Measurements from ENCODE around the gene NECTIN4. TPM values are rescaled to one million over a fixed set of nuclear protein-coding genes. Genes with fewer than 3 reads are reported as not detected.

Gene NECTIN4
- total RNA-seq, 1 donor from 2014 or later, result not detected

GRCh38 chr1:161044908-161045735, 44.2 kb downstream of the NECTIN4 start:
- peaks cover 41% of the 10 kb centered on the region for H3K36me3 Mint-ChIP-seq (ENCODE audit: low read depth)

GRCh38 chr1:161044535-161044907, 44.8 kb downstream of the NECTIN4 start:
- TF ChIP-seq, protein P1, sequence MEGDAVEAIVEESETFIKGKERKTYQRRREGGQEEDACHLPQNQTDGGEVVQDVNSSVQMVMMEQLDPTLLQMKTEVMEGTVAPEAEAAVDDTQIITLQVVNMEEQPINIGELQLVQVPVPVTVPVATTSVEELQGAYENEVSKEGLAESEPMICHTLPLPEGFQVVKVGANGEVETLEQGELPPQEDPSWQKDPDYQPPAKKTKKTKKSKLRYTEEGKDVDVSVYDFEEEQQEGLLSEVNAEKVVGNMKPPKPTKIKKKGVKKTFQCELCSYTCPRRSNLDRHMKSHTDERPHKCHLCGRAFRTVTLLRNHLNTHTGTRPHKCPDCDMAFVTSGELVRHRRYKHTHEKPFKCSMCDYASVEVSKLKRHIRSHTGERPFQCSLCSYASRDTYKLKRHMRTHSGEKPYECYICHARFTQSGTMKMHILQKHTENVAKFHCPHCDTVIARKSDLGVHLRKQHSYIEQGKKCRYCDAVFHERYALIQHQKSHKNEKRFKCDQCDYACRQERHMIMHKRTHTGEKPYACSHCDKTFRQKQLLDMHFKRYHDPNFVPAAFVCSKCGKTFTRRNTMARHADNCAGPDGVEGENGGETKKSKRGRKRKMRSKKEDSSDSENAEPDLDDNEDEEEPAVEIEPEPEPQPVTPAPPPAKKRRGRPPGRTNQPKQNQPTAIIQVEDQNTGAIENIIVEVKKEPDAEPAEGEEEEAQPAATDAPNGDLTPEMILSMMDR (conservative IDR thresholded peaks at IDR 0.05), result no peak
- Mint-ChIP-seq H3K36me3 (ENCODE audit: low read depth) (peaks cover 45% of the 10 kb centered on the region), H3K27me3 (ENCODE audit: low read depth) (peaks cover 18% of the 10 kb centered on the region), H3K9me3 (peaks cover 17% of the 10 kb centered on the region), H3K4me1 (peaks cover 27% of the 10 kb centered on the region), H3K27ac (ENCODE audit: unreplicated experiment) (peak overlapping the region; percentile 90), H3K4me3 (peak overlapping the region; percentile 94)
- DNase-seq (ENCODE audit: low read depth, low spot score), result no peak

More at GRCh38 chr1:161044908-161045735, 44.2 kb downstream of the NECTIN4 start:
- Mint-ChIP-seq H3K4me1 (peaks cover 27% of the 10 kb centered on the region), H3K27me3 (ENCODE audit: low read depth) (peaks cover 18% of the 10 kb centered on the region), H3K4me3 (peak overlapping the region; percentile 94), H3K27ac (ENCODE audit: unreplicated experiment) (peak overlapping the region; percentile 99), H3K9me3 (peaks cover 17% of the 10 kb centered on the region)
- DNase-seq (ENCODE audit: low read depth, low spot score), result peak; percentile 47
- TF ChIP-seq, protein P1 (conservative IDR thresholded peaks at IDR 0.05), result no peak

- Mint-ChIP-seq H3K9me3 (no peaks in the 10 kb centered on the region), H3K4me1 (peaks cover 25% of the 10 kb centered on the region), H3K36me3 (ENCODE audit: low read depth) (peaks cover 19% of the 10 kb centered on the region), H3K27me3 (ENCODE audit: low read depth) (no peaks in the 10 kb centered on the region), H3K27ac (ENCODE audit: unreplicated experiment) (no peak overlapping the region), H3K4me3 (peak overlapping the region; percentile 81)
- no peak for DNase-seq (ENCODE audit: low read depth, low spot score)
- TF ChIP-seq, protein P1 (conservative IDR thresholded peaks at IDR 0.05), result no peak
These were observed 49.8 kb downstream of the NECTIN4 start for GRCh38 chr1:161039546-161039945.

- TF ChIP-seq, protein P1 (conservative IDR thresholded peaks at IDR 0.05), result peak; percentile 4
- Mint-ChIP-seq H3K9me3 (no peaks in the 10 kb centered on the region), H3K27me3 (ENCODE audit: low read depth) (no peaks in the 10 kb centered on the region), H3K27ac (ENCODE audit: unreplicated experiment) (no peak overlapping the region), H3K4me3 (peak overlapping the region; percentile 81), H3K36me3 (ENCODE audit: low read depth) (peaks cover 19% of the 10 kb centered on the region), H3K4me1 (peaks cover 21% of the 10 kb centered on the region)
- no peak for DNase-seq (ENCODE audit: low read depth, low spot score)
These were observed 50.2 kb downstream of the NECTIN4 start for GRCh38 chr1:161039154-161039545.

- TF ChIP-seq, protein P1 (conservative IDR thresholded peaks at IDR 0.05), result peak; percentile 11
- no peak within 1 kb of the TSS for H3K27ac Mint-ChIP-seq (ENCODE audit: unreplicated experiment)
- no peak for DNase-seq (ENCODE audit: low read depth, low spot score)
These were observed 50.7 kb downstream of the NECTIN4 start, which contains the start of gene TSTD1 for GRCh38 chr1:161038523-161039153. TSS of gene TSTD1 (minus strand) at chr1:161038964. CDS start at chr1:161038889, 75 bp downstream.

More at GRCh38 chr1:161038523-161039153, 50.7 kb downstream of the NECTIN4 start, which contains the start of gene TSTD1:
- Mint-ChIP-seq H3K4me3 (peak within 1 kb of the TSS; percentile 81), H3K4me1 (peaks cover 20% of the 10 kb centered on the region), H3K9me3 (no peaks in the 10 kb centered on the region), H3K27me3 (ENCODE audit: low read depth) (no peaks in the 10 kb centered on the region), H3K36me3 (ENCODE audit: low read depth) (peaks cover 19% of the 10 kb centered on the region)
